Measurements from ENCODE around the gene KLHL8.

KLHL8 gene

GRCh38 chr4:87251106-87251505, 30.7 kb upstream of the KLHL8 start:
- TF ChIP-seq Cebpa-rat (IDR thresholded peaks at IDR 0.05): no peak
- no peaks in the 10 kb centered on the region for H4K20me1 ChIP-seq
- H3K4me2 ChIP-seq: no peak overlapping the region
- no peak overlapping the region for H3K9ac ChIP-seq
- H3K36me3 ChIP-seq: no peaks in the 10 kb centered on the region; a peak in 1 of 22 replicates
- H3K9me3 ChIP-seq (replicated peaks in 1 of 11): peaks cover 15 to 27% (median 21%) of the 10 kb centered on the region in 11 experiments
- H3K27ac ChIP-seq: no peak overlapping the region
- no peaks in the 10 kb centered on the region for H3K27me3 ChIP-seq
- H3K4me3 ChIP-seq: no peak overlapping the region
- no peaks in the 10 kb centered on the region for H3K4me1 ChIP-seq

DNA sequence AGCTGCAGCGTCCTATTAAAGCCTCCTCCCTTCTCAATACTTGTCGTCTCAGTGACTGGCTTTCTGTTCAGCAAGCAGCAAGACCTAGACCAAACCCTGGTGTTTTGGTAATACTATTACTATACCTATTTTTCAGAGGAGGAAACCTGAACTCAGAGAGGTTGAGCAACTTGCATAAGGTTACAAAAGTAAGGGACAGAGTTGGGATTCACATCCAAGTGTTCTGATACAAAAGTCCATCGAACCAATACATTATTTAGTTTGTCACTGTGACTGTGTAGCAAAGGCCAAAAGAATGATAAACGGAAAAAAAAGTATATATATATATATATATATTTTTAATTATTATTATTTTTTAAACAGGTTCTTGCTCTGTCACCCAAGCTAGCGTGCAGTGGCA, 29.9 kb upstream of the KLHL8 start:
- H3K27ac ChIP-seq: no peak overlapping the region
- no peak overlapping the region for H3K4me2 ChIP-seq
- peaks cover 7 to 19% (median 13%) of the 10 kb centered on the region in 11 experiments; a peak in 20 of 22 replicates for H3K9me3 ChIP-seq (replicated peaks in 1 of 11)

DNA sequence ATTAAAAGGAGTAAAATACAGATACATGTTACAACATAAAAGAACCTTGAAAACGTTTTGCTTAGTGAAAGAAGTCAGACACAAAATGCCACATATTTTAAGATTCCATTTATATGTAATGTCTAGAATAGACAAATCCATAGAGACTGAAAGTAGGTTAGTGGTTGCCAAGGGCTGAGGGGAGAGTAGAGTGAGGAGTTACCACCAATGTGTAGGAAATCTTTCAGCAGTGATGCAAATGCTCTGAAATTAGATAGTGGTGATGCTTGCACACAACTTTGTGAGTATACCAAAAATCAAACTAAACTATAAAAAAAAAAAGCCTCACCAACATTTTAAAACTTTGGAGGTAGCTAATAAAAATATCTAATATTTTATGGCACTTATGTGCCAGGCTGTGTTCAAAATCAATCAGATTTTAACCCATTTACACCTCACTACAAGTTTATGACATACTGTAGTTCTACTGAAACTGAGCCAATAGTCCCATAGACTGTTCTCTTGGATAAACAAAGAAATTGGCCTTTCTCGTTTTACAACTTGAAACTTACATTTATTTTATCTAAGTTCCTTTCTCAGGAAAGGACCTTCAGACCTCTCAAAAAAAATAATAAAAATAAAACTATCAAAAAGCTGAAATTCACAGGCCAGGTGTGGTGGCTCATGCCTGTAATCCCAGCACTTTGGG, 29.1 kb upstream of the KLHL8 start:
- Histone ChIP-seq H3K4me3 (no peak overlapping the region), H4K20me1 (no peaks in the 10 kb centered on the region), H3K9me3 (replicated peaks in 1 of 11) (peaks cover 5 to 15% (median 12%) of the 10 kb centered on the region in 11 experiments; a peak in 15 of 22 replicates), H3K4me1 (no peaks in the 10 kb centered on the region), H3K27ac (no peak overlapping the region), H3K36me3 (no peaks in the 10 kb centered on the region), H3K9ac (no peak overlapping the region), H3K27me3 (no peaks in the 10 kb centered on the region), H3K4me2 (no peak overlapping the region)
- no peak for TF ChIP-seq Cebpa-rat (IDR thresholded peaks at IDR 0.05)

More for the DNA sequence above, 29.9 kb upstream of the KLHL8 start:
- no peaks in the 10 kb centered on the region for H3K4me1 ChIP-seq
- no peak overlapping the region for H3K4me3 ChIP-seq
- H3K9ac ChIP-seq: no peak overlapping the region
- no peaks in the 10 kb centered on the region for H3K27me3 ChIP-seq
- no peaks in the 10 kb centered on the region for H3K36me3 ChIP-seq
- no peaks in the 10 kb centered on the region for H4K20me1 ChIP-seq
- no peak for TF ChIP-seq Cebpa-rat (IDR thresholded peaks at IDR 0.05)

DNA sequence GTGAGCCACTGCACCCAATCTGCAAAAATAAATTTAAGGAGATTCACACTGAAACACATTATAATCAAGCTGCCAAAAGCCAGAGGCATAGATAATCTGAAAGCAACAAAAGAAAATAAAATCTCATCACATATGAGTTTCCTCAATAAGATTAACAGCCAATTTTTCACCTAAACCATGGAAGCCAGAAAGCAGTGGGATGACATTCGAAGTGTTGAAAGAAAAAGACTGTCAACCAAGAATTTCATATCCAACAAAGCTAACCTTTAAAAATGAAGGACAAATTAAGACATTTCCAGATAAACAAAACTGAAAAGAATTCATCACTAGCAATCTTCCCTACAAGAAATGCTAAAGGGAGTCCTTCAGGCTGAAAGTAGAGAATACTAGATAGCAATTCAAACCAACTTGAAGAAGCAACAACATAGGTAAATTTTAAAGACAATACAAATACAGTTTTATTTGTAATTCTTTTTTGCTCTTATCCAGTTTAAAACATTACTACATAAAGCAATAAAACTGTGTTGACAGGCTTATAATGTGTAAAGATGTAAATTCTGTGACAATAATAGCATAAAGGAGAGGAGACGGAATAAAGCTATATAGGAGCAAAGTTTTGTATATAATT, 23.1 kb upstream of the KLHL8 start:
- no peak overlapping the region for H3K4me2 ChIP-seq
- no peak overlapping the region for H3K27ac ChIP-seq
- H3K27me3 ChIP-seq: no peaks in the 10 kb centered on the region
- H3K9me3 ChIP-seq (replicated peaks in 1 of 11): peaks cover 28 to 46% (median 37%) of the 10 kb centered on the region in 11 experiments
- peaks cover 7 to 19% (median 14%) of the 10 kb centered on the region in 10 experiments; a peak in 18 of 20 replicates for H3K4me1 ChIP-seq
- TF ChIP-seq Cebpa-rat (IDR thresholded peaks at IDR 0.05): no peak
- 0 out of 22 replicates have a peak, but pooled peaks cover 0 to 7% (median 0%) of the 10 kb centered on the region in 11 experiments for H3K36me3 ChIP-seq
- no peak overlapping the region for H3K4me3 ChIP-seq
- no peaks in the 10 kb centered on the region for H4K20me1 ChIP-seq
- no peak overlapping the region for H3K9ac ChIP-seq

DNA sequence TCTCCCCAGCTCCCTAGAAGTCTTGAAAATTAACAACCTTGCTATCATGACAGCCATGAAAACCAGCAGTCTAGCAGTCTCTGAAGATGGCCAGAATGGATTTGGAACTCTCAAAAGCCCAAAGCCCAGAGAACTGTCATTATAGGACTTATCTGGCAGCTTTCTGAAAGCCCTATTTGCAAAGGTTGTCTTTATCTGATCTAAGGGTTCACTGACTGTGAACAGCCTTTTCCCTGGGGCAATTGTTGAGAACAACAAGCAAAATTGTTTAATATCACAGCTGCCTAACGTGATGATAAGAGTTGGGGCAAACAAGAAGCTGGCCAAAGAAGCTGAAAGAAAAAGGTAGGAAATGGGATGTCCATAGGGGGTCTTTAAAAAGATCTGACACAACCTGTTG, 20.9 kb upstream of the KLHL8 start:
- H3K4me1 ChIP-seq: peaks cover 7 to 19% (median 14%) of the 10 kb centered on the region in 10 experiments; a peak in 18 of 20 replicates
- H3K27me3 ChIP-seq: no peaks in the 10 kb centered on the region
- no peak overlapping the region for H3K27ac ChIP-seq
- peaks cover 23 to 33% (median 25%) of the 10 kb centered on the region in 11 experiments for H3K9me3 ChIP-seq (replicated peaks in 1 of 11)
- TF ChIP-seq Cebpa-rat (IDR thresholded peaks at IDR 0.05): no peak
- H3K9ac ChIP-seq: no peak overlapping the region
- no peaks in the 10 kb centered on the region for H4K20me1 ChIP-seq
- H3K36me3 ChIP-seq: 0 out of 22 replicates have a peak, but pooled peaks cover 0 to 7% (median 0%) of the 10 kb centered on the region in 11 experiments
- H3K4me2 ChIP-seq: peak overlapping the region in 1 of 11 experiments; percentile 66; a peak in 1 of 22 replicates
- H3K4me3 ChIP-seq: no peak overlapping the region

- H3K4me2 ChIP-seq: peak overlapping the region; percentile 16 to 66 (median 47); a peak in 19 of 22 replicates
- H3K4me3 ChIP-seq: no peak overlapping the region
- TF ChIP-seq Cebpa-rat (IDR thresholded peaks at IDR 0.05): no peak
- H3K36me3 ChIP-seq: 0 out of 22 replicates have a peak, but pooled peaks cover 0 to 7% (median 0%) of the 10 kb centered on the region in 11 experiments
- no peaks in the 10 kb centered on the region for H4K20me1 ChIP-seq
- H3K4me1 ChIP-seq: peaks cover 7 to 20% (median 14%) of the 10 kb centered on the region in 10 experiments; a peak in 18 of 20 replicates
- no peaks in the 10 kb centered on the region for H3K27me3 ChIP-seq
- H3K9me3 ChIP-seq (replicated peaks in 1 of 11): peaks cover 23 to 32% (median 25%) of the 10 kb centered on the region in 11 experiments
- peak overlapping the region in 5 of 11 experiments; percentile 2 to 12 (median 7); a peak in 1 of 22 replicates for H3K27ac ChIP-seq
- H3K9ac ChIP-seq: 0 out of 22 replicates have a peak overlapping the region, but pooled peaks of 1 of the 11 experiments have one; percentile 3
These were observed 19.9 kb upstream of the KLHL8 start for GRCh38 chr4:87240341-87240740.

- Histone ChIP-seq H4K20me1 (no peaks in the 10 kb centered on the region), H3K4me2 (peak overlapping the region in 10 of 11 experiments; percentile 16 to 66 (median 49); a peak in 13 of 22 replicates), H3K4me3 (no peak overlapping the region), H3K27ac (0 out of 22 replicates have a peak overlapping the region, but pooled peaks of 2 of the 11 experiments have one; percentile 3 to 12), H3K36me3 (0 out of 22 replicates have a peak, but pooled peaks cover 0 to 7% (median 0%) of the 10 kb centered on the region in 11 experiments), H3K4me1 (peaks cover 7 to 22% (median 14%) of the 10 kb centered on the region in 10 experiments; a peak in 18 of 20 replicates), H3K27me3 (no peaks in the 10 kb centered on the region), H3K9me3 (replicated peaks in 1 of 11) (peaks cover 23 to 32% (median 25%) of the 10 kb centered on the region in 11 experiments), H3K9ac (no peak overlapping the region)
- TF ChIP-seq Cebpa-rat (IDR thresholded peaks at IDR 0.05): no peak
These were observed 19.4 kb upstream of the KLHL8 start for GRCh38 chr4:87239821-87240220.

- no peak overlapping the region for H3K9ac ChIP-seq
These were observed 18.8 kb upstream of the KLHL8 start for GRCh38 chr4:87239194-87239593.

GRCh38 chr4:87236861-87237260, 16.4 kb upstream of the KLHL8 start:
- Histone ChIP-seq H3K4me1 (peaks cover 7 to 22% (median 14%) of the 10 kb centered on the region in 10 experiments; a peak in 18 of 20 replicates), H3K36me3 (no peaks in the 10 kb centered on the region), H3K4me3 (no peak overlapping the region), H3K9ac (no peak overlapping the region), H3K4me2 (no peak overlapping the region), H3K27ac (no peak overlapping the region), H3K27me3 (no peaks in the 10 kb centered on the region), H3K9me3 (replicated peaks in 1 of 11) (peaks cover under 1 to 6% (median 2%) of the 10 kb centered on the region in 11 experiments; a peak in 17 of 22 replicates), H4K20me1 (no peaks in the 10 kb centered on the region)
- TF ChIP-seq Cebpa-rat (IDR thresholded peaks at IDR 0.05): no peak

More at GRCh38 chr4:87239194-87239593, 18.8 kb upstream of the KLHL8 start:
- Histone ChIP-seq H3K4me3 (no peak overlapping the region), H3K4me1 (peaks cover 7 to 22% (median 14%) of the 10 kb centered on the region in 10 experiments; a peak in 18 of 20 replicates), H3K4me2 (no peak overlapping the region; a peak in 1 of 22 replicates), H3K9me3 (replicated peaks in 1 of 11) (peaks cover 23 to 29% (median 25%) of the 10 kb centered on the region in 11 experiments), H3K27ac (no peak overlapping the region), H3K36me3 (0 out of 22 replicates have a peak, but pooled peaks cover 0 to 7% (median 0%) of the 10 kb centered on the region in 11 experiments), H3K27me3 (no peaks in the 10 kb centered on the region), H4K20me1 (no peaks in the 10 kb centered on the region)
- TF ChIP-seq Cebpa-rat (IDR thresholded peaks at IDR 0.05): no peak

Measured in BLaER1 treated with 17β-estradiol and CSF1 and Interleukin-3, amounts not matched to agents 10 nM and 100 nM (cell line).